ENCODE data around the gene ITPR3.

Gene ITPR3

GRCh38 chr6:33732817-33733708 lies 111.9 kb downstream of the ITPR3 start:
- no peak for TF ChIP-seq JUND (IDR thresholded peaks at IDR 0.05; ENCODE audit: low read depth)
- in situ Hi-C loops (cut with HindIII; ENCODE audit: low pct_unique_long_range_greater_than_20kb, low sequenced_read_pairs): no loop called here

GRCh38 chr6:33733709-33734007 lies 112.5 kb downstream of the ITPR3 start:
- in situ Hi-C loops (cut with HindIII; ENCODE audit: low pct_unique_long_range_greater_than_20kb, low sequenced_read_pairs): no loop called here
- DNase-seq (ENCODE audit: low read depth in 1 of 2, low spot score in 1 of 2): no peak
- no peak for TF ChIP-seq JUND (IDR thresholded peaks at IDR 0.05; ENCODE audit: low read depth)

More at GRCh38 chr6:33732817-33733708, 111.9 kb downstream of the ITPR3 start:
- peak in 1 of 2 experiments; percentile 40 for DNase-seq (ENCODE audit: low read depth in 1 of 2, low spot score in 1 of 2)

GRCh38 chr6:33735216-33735615 lies 114.1 kb downstream of the ITPR3 start:
- in situ Hi-C loops (cut with HindIII; ENCODE audit: low pct_unique_long_range_greater_than_20kb, low sequenced_read_pairs): no loop called here
- TF ChIP-seq JUND (IDR thresholded peaks at IDR 0.05; ENCODE audit: low read depth): no peak
- DNase-seq (ENCODE audit: low read depth in 1 of 2, low spot score in 1 of 2): no peak

GRCh38 chr6:33737267-33738026 lies 116.3 kb downstream of the ITPR3 start:
- DNase-seq (ENCODE audit: low read depth in 1 of 2, low spot score in 1 of 2): peak in 1 of 2 experiments; percentile 34
- in situ Hi-C loops (cut with HindIII; ENCODE audit: low pct_unique_long_range_greater_than_20kb, low sequenced_read_pairs): no loop called here
- TF ChIP-seq JUND (IDR thresholded peaks at IDR 0.05; ENCODE audit: low read depth): no peak

GRCh38 chr6:33738153-33738552 lies 117.0 kb downstream of the ITPR3 start:
- in situ Hi-C loops (cut with HindIII; ENCODE audit: low pct_unique_long_range_greater_than_20kb, low sequenced_read_pairs): no loop called here
- TF ChIP-seq JUND (IDR thresholded peaks at IDR 0.05; ENCODE audit: low read depth): no peak
- no peak for DNase-seq (ENCODE audit: low read depth in 1 of 2, low spot score in 1 of 2)

GRCh38 chr6:33738879-33739278 lies 117.8 kb downstream of the ITPR3 start:
- in situ Hi-C loops (cut with HindIII; ENCODE audit: low pct_unique_long_range_greater_than_20kb, low sequenced_read_pairs): no loop called here
- no peak for TF ChIP-seq JUND (IDR thresholded peaks at IDR 0.05; ENCODE audit: low read depth)
- no peak for DNase-seq (ENCODE audit: low read depth in 1 of 2, low spot score in 1 of 2)

- in situ Hi-C loops (cut with HindIII; ENCODE audit: low pct_unique_long_range_greater_than_20kb, low sequenced_read_pairs): no loop called here
- no peak for TF ChIP-seq JUND (IDR thresholded peaks at IDR 0.05; ENCODE audit: low read depth)
These were observed 118.4 kb downstream of the ITPR3 start for GRCh38 chr6:33739571-33739970.

GRCh38 chr6:33740204-33740608 lies 119.1 kb downstream of the ITPR3 start:
- in situ Hi-C loops (cut with HindIII; ENCODE audit: low pct_unique_long_range_greater_than_20kb, low sequenced_read_pairs): no loop called here
- no peak for TF ChIP-seq JUND (IDR thresholded peaks at IDR 0.05; ENCODE audit: low read depth)
- peak in 1 of 2 experiments; percentile 84 for DNase-seq (ENCODE audit: low read depth in 1 of 2, low spot score in 1 of 2)

More at GRCh38 chr6:33739571-33739970, 118.4 kb downstream of the ITPR3 start:
- no peak for DNase-seq (ENCODE audit: low read depth in 1 of 2, low spot score in 1 of 2)

GRCh38 chr6:33740794-33741193 lies 119.7 kb downstream of the ITPR3 start:
- in situ Hi-C loops (cut with HindIII; ENCODE audit: low pct_unique_long_range_greater_than_20kb, low sequenced_read_pairs): no loop called here
- no peak for DNase-seq (ENCODE audit: low read depth in 1 of 2, low spot score in 1 of 2)
- TF ChIP-seq JUND (IDR thresholded peaks at IDR 0.05; ENCODE audit: low read depth): no peak

- TF ChIP-seq JUND (IDR thresholded peaks at IDR 0.05; ENCODE audit: low read depth): no peak
- DNase-seq (ENCODE audit: low read depth in 1 of 2, low spot score in 1 of 2): no peak
- in situ Hi-C loops (cut with HindIII; ENCODE audit: low pct_unique_long_range_greater_than_20kb, low sequenced_read_pairs): no loop called here
These were observed 121.0 kb downstream of the ITPR3 start for GRCh38 chr6:33742092-33742491.

- no peak for TF ChIP-seq JUND (IDR thresholded peaks at IDR 0.05; ENCODE audit: low read depth)
- in situ Hi-C loops (cut with HindIII; ENCODE audit: low pct_unique_long_range_greater_than_20kb, low sequenced_read_pairs): no loop called here
- no peak for DNase-seq (ENCODE audit: low read depth in 1 of 2, low spot score in 1 of 2)
These were observed 121.7 kb downstream of the ITPR3 start for GRCh38 chr6:33742837-33743236.

GRCh38 chr6:33744001-33744848 lies 123.1 kb downstream of the ITPR3 start:
- TF ChIP-seq JUND (IDR thresholded peaks at IDR 0.05; ENCODE audit: low read depth): no peak
- DNase-seq (ENCODE audit: low read depth in 1 of 2, low spot score in 1 of 2): peak; percentile 79 to 85
- in situ Hi-C loops (cut with HindIII; ENCODE audit: low pct_unique_long_range_greater_than_20kb, low sequenced_read_pairs): no loop called here

All from T47D (cell line).